GM21390 (cell line): ENCODE data around the gene DCST2.

Experiments
- ATAC-seq: cut with Tn5 transposase; IDR thresholded peaks from one replicate; pipeline ENCODE4 v1.9.1; 2021; ENCODE audit not compliant: unreplicated experiment

Gene DCST2

DNA sequence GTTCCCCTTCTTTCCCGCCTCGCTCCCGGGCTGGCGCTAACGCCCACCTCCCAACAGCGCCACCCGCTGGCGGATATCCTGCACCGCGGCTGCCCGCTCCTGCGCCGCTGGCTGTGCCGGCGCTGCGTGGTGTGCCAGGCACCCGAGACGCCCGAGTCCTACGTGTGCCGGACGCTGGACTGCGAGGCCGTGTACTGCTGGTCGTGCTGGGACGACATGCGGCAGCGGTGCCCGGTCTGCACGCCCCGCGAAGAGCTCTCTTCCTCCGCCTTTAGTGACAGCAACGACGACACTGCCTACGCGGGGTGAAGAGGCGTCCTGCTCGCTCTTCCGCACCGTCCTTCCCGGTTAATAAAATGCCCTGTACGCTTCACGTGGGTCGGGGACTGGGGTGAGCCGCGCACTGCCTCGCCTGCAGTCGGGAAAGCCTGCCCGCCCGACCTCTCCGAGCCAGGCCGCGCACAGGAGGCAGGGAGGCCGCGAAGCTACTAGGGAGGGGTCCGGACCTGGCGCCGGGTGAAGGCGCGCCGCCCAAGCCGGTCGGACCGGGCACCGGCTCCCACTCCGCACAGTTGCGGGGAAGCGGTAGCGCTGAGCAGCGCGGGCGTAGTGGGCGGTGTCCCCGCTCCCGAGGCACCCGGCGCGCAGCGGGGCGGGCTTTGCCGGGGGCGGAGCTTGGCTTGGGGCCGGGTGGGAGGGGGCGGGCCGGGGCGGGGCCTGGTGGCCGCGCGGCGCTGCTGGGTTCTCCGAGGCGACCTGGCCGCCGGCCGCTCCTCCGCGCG, 17.2 kb upstream of the DCST2 start, which contains the start of gene ADAM15:
ADAM15 (plus strand) TSS at position 757 of the 782 bp plus-strand sequence. CDS start 71 bp downstream, outside the sequence.
- ATAC-seq, result peak; percentile 64

GRCh38 chr1:155049651-155050559, 16.3 kb upstream of the DCST2 start:
- ATAC-seq, result no peak

- no peak for ATAC-seq
These were observed 15.1 kb upstream of the DCST2 start for GRCh38 chr1:155048449-155049334.

DNA sequence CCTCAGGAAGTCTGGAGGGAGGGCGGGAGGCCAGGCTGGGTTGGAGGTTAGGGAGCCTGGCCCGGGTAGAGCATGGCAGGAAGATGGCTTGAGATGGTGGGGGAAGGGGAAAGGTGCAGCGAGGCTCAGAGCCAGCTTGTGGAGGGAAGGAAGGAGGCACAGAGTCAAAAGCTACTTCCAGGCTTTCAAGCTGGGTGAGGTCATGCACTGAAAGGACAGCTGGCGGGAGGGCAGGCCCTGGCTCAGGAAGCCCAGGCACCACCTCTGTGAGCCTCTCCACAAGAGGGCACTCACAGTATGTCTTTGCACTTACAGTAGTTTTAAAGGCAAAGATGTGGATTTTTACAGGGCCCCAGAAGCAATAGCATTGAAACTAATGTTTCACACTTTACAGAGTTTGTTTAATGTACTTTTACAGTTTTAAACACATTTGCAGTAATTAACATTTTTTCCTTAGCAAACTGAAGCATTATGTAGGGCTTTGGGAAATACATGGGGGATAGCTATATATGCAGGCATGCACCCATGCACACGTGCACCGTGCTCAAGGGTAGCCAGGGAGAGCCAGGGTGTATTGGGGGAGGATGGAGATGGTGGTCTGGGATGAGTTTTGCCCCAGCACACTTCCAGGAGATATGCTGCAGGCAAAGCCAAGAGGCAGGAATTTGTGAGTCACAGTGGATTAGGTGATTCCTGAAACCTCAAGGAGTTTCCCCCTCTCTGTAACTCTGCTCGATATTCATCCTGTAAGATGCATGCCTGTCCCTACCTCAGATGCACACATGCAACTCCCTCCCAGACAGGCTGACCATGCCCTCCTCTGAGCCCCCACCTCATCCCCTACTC, 11.5 kb upstream of the DCST2 start:
- no peak for ATAC-seq

- no peak for ATAC-seq
These were observed 10.8 kb upstream of the DCST2 start for GRCh38 chr1:155044365-155044764.

- ATAC-seq, result no peak
These were observed 10.2 kb upstream of the DCST2 start for GRCh38 chr1:155043793-155044192.

- ATAC-seq, result no peak
These were observed 9.7 kb upstream of the DCST2 start for GRCh38 chr1:155043301-155043702.

GRCh38 chr1:155042789-155043188, 9.2 kb upstream of the DCST2 start:
- ATAC-seq, result no peak

DNA sequence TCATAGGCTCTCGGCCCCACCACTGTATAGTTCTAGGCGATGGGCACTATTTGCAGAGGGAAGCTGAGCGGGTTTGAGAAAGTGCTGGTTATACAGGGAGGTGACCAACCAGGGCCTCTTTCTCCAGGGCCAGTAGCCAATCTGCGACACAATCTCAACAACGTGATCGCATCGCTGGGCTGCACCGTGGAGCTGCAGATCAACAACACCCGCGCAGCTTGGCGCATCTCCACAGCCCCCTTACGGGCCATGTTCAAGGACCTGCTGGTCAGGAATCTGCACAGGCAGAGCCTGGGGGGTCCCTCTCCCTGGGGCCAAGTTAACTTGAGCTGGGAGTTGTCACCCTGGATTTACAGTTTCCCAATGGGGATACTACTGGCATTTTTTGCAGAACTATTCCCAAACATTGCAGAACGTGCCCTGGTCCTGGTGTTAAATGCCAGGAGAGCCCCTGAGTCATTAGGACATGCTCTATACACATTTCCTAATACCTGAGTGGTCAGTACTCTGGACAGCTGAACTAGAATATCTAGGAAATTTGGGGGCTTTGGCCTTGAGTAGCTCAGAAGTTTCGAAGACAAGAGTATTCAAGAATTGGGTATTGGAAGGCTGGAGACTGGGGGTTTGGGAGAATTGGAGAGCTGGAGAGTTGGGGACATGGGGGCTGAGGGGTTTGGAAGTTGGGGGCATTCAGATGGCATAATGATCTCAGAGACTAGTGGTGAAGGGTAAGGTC, 6.9 kb upstream of the DCST2 start:
- ATAC-seq, result no peak

DNA sequence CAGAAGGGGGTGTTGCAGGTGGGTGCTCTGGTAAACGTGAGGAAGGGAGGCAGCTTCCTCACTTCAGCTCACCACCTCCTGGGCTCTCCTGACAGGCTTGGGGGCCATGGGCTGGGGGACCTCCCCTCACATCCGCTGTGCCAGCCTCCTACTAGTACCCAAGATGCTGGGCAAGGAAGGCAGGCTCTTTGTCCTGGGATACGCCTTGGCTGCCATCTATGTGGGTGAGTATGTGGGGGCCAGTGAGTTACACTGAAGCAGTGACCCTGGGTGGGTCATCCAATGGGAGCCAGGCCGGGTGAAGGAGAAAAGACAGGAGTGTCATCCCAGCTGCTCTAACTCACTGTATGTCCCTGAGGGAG, 5.7 kb upstream of the DCST2 start:
- ATAC-seq, result no peak

DNA sequence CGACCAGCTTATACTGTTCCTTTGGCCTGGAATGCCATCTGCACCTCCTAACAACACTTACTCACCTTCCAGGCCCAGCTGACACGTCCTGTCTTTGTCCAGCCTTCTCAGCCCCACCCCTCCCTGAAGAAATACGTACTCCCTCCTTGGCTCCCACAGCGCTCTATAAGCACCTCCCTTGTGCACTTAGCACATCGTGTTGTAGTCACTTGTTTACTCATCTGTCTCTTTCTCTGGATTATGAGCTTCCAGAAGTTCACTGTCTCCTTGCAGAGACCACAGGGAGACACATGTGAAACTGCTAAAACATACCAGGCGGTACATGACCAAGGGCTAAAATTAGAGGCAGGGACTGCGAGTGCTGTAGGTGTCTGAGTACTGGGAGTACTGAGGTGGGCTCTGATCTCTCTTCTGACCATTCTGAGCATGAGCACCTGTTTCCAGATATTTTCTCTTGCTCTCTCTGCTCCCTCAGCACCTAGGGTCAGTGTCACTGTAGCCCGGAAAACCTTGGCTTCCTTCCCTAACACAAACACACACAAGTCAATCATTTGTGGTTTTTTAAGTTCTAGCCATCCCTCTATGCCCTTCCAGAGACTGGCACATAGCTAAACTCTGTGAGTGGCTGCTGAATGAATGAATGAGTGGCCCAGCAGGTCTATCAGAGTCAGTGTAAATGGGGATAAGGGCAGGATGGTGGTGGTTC, 5.2 kb upstream of the DCST2 start:
- ATAC-seq, result no peak

GRCh38 chr1:155037851-155038441, 4.4 kb upstream of the DCST2 start:
- ATAC-seq, result no peak

DNA sequence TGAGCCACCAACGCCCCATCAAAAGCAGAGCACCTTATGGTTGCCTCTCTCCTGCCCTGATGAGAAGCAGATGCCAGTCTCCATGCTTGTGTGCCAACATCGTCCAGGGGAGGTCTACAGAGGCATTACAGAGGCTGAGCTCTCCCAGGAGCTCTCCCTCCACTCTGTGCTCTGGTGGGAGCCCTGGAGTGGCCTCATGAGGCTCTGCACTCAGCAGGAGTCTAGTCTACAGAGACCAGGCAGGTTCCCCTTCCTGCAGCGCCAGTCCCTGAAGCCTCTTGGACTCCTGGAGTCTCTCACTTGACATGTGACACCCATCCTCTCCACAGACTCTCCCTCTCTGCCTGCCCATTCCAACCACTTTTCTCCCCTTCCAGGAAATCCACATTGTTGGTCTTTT, 3.5 kb upstream of the DCST2 start:
- ATAC-seq, result no peak

DNA sequence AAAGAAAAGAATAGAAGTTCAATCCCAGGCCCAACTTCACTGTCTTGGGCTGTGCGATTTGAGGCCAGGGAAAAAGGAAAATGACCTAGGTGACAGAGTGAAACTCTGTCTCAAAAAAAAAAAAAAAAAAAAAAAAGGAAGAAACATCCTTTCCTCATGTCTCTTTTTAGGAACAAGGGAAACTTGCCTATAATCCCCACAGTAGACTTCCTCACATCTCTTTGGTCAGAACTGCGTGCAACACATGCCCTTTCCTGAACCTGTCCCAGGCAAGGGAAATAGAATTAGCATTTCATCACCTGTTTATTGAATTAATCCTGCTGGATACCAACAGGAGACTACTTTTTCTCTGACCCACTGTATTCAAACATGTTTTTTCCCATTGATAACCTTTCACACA, 2.4 kb upstream of the DCST2 start:
- no peak for ATAC-seq

- no peak for ATAC-seq
These were observed 982 bp upstream of the DCST2 start for GRCh38 chr1:155034318-155035208.

DNA sequence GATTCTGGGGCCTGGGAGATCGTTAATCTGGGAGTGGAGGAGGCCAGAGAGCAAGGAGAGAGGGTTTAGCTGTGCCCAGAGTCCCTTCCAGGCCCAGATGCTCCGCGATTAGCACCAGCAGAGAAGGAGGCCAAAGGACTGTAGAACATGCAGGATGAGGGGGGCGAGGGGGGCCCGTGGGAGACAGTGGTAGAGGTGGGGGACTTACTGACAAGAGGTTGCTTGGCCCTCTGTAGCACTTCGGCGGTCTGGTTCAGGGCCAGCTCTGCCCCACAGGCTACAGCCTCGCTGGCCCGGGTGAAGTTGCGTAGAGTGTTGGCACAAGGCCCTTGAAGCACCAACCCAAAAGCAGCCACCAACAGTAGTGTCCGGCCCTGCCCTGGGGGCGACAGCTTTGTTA, 695 bp downstream of the DCST2 start:
- ATAC-seq, result no peak

DNA sequence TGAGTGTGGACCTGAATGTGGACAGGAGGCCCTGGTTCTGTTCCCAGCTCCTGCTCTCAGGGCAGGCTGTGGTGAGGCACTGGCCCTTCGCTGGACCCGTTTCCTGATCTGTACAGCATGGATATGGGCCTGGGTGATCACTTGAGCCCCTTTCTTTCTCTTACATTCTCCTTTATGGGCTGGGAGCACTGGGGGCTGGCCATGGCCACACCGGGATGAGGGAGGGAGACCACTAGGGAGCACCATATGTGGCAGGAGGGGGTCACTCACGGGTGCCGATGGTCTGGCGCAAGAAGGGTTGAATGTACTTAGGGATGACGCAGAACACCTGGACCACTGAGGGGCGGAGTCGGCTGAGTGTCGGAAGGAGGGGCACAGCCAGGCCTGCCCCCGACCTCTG, 2.7 kb downstream of the DCST2 start:
- ATAC-seq, result no peak
